Middle frontal gyrus (tissue), 1 donor: ENCODE measurements around the gene IL1RAPL1.

Experiments
- DNase-seq: peaks from one replicate; pipeline ENCODE4 v3.0.0-alpha.2; 2015; ENCODE audit warnings: low spot score; ENCODE audit errors: extremely low spot score

IL1RAPL1 gene

GRCh38 chrX:29728639-29729038 lies 1141.4 kb downstream of the IL1RAPL1 start:
- no peak for DNase-seq

GRCh38 chrX:29744966-29745365 lies 1157.7 kb downstream of the IL1RAPL1 start:
- DNase-seq, result no peak

DNA sequence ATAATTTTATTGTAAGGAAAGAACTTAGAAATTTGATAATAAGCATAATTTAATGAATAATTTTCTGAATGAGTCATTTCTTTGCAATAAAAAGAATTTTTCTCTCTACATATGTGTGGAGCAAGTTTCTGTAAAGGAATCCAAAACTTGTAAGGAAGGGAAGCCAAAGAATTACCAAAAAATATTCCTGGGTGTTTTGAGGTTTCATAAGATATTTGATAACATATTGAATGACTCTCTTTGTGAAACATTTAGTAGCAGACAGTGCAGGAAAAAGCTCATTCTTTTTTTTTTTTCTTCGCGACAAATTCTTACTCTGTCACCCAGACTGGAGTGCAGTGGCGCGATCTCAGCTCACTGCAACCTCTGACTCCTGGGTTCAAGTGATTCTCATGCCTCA lies 1159.1 kb downstream of the IL1RAPL1 start:
- DNase-seq, result no peak

DNA sequence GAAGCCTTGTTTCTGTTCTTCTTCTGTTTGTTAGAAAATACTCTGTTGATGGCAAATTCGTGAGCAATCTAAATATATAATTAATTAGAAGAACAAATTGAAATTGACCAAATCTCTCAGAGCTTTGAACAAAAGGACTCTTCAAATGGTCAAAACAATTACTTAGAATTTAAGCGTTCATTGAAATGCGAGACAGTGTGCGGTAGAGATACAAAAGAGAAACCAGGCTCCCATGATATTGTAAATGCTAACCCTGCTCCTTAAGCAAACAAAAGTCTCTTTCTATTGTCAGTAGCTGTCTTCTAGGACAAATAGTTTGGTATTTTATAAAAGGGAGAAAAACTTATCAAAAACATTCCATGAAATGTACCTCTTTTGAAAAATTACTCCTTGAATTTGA lies 1174.8 kb downstream of the IL1RAPL1 start:
- DNase-seq, result no peak

DNA sequence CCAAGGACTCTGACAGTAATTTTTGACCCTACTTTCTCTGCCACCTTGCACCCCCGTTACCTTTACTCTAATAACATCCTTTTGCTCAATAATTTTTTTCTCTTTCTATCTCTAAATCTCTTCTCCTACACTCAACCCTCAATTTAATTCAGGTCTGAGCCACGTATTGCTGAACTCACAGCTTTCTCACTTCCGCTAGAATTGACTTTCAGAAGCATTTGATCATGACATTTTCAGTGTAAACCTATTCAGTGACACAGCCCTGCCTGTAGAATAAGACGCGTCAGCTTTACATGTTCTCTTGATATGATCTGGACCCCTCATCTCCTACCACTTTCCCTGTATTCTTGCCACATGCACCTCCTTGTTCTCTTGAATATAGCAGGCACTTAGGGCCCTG lies 1188.6 kb downstream of the IL1RAPL1 start:
- no peak for DNase-seq

GRCh38 chrX:29787656-29788055 lies 1200.4 kb downstream of the IL1RAPL1 start:
- no peak for DNase-seq

DNA sequence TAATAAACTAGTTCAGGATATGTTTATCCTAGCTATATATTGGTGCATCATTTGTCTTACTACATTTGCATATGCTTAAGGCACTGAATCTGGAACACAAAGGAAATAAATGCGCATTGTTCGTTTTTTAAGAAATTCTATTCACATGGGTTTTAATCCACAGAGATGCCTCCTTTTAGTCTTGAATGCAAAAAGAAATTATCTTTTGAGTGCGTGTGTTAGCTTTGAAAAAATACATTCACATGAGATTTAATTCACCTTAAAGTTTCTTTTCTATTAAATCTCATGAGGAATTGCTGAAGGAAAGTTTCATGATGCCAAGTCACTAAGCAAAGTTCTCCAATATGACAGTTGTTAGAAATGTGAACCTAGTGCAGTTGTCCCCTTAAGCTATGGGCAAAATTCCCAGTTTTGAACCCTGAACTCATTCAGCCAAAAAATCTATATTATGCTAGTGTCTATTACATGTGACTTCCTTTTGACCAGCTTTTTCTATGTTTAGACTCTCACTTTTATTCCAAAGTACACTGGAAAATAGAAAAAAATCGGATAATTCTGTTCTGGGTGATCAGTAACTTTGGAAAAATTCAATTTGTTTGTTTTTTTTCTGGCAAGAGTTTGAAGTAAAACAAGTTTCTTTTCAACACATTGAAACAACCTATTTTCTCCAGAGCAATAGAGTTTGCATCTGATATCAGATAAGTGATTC lies 1201.9 kb downstream of the IL1RAPL1 start:
- no peak for DNase-seq

GRCh38 chrX:29792335-29792734 lies 1205.1 kb downstream of the IL1RAPL1 start:
- no peak for DNase-seq

DNA sequence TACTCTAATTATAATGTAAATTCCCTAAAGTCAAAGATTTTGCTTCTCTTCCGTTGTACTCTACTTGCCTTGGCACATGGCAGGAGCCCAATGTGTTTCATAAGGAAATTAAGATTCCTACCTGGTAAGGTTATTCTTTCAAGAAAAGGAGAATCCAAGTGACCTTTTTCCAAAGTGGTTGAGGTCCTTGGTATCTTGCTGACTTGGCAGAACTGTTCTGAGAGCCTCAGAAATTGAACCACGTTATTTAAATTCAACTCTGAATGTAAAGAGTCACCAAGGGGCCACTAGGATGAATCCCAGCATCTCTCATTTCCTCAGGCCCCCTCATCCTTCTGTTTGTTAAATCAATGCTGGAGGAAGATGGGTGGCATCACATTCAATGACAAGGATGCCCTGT lies 1209.9 kb downstream of the IL1RAPL1 start:
- no peak for DNase-seq

DNA sequence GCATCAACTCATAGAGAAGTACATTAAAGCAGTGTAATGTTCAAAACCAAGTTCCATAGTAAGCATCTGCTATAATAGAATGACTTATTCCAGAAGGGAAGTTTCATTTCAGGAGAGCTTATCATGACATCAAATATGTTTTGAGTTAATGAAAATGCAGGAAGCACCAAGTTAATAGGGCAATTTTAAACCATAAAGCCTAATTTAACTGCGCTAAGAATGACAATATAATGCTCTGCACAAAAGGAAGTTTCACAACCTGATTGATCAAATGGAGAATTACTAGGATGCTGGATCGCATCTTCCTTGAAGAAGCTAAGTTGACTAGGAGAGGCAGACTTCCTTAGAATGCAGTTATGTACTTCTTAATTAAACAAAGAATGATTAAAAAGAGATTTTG lies 1211.2 kb downstream of the IL1RAPL1 start:
- DNase-seq, result no peak

DNA sequence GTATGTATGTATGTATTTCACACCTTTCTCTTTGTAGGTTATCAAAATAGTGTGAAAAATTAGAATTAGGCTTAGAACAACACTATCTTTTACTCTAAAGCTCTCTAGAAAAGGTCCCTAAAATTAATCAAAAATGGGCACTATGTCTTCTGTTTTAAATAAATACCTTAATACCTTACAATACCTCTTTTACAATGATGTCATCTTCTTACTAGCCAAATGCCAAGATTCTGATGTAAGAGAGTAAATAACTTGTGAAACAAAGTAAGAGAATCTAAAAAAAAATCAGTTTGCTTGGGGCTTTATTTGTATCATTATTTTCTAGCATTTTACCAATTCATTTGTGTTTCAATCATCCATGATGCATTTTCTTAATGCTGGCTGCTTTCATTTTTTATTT lies 1225.9 kb downstream of the IL1RAPL1 start:
- DNase-seq, result no peak

GRCh38 chrX:29824176-29824906 lies 1237.1 kb downstream of the IL1RAPL1 start:
- no peak for DNase-seq

GRCh38 chrX:29826742-29827141 lies 1239.5 kb downstream of the IL1RAPL1 start:
- no peak for DNase-seq

DNA sequence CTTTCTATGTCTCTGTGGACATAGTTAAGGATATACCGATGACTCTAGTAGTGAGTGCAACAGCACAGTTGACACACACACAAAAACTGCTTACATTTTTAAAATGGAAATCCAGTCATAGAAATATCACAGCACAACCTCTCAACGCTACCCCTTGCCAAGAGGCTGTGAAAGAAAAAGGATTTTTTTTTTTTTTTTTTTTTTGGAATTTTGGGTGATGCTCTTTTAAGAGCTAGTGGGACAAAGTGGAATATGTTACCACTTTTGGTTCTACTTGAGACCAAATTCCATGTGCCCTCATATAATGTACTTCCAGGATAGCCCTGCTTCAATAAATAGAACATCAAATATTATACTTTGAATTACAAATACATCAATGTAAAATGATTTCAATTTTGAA lies 1247.1 kb downstream of the IL1RAPL1 start:
- DNase-seq, result no peak

DNA sequence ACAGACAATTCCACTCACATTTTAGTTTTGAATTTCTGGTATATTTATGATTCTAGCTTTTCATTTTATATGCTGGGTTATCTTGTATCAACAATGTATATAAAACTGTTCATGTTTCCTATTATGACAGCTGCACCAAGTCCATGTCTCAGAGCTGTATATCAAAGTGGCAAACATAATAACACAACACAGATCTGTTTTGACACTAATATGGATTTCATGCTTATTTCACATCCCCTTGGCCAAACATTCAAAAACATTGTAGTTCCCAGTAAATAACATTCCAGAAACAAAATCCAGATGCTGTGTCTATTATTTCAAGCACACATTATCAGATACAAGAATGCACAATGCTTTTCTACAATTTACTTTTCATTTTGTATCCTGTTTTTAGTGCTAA lies 1247.5 kb downstream of the IL1RAPL1 start:
- DNase-seq, result no peak

DNA sequence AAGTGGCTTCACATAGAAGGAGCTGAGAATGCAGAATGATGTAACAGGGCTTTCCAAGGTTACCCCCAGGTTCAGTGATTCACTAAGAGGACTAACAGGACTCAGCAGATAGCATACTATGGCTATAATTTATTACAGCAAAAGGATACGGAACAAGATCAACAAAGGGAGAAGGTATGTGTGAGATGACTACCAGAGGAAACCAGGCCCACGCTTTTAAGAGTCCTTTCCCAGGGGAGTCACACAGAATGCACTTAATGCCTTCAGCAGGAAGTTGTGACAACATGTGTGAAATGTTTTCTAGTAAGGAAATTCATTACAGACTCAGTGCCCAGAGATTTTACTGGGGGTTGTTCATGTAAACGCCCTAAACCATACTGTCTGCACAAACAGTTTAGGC lies 1254.5 kb downstream of the IL1RAPL1 start:
- no peak for DNase-seq

DNA sequence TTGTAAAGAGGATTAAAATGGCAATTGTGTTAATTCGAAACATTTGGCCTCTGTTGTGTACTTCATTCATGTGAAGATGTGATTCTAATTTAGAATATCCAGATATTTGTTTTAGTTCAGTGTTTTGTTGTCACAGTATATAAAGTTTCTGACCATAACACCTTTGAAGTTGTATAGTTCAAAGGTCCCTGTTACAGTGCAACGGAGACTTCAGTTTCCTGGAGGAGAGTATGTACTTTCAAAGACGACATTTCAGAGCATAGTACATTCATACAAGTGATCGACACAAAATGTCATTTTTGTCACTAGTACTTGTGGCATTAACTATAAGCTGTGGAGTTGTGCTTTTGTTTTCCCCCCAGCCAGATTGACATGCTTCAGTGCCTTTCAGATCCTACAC lies 1255.3 kb downstream of the IL1RAPL1 start:
- DNase-seq, result no peak

DNA sequence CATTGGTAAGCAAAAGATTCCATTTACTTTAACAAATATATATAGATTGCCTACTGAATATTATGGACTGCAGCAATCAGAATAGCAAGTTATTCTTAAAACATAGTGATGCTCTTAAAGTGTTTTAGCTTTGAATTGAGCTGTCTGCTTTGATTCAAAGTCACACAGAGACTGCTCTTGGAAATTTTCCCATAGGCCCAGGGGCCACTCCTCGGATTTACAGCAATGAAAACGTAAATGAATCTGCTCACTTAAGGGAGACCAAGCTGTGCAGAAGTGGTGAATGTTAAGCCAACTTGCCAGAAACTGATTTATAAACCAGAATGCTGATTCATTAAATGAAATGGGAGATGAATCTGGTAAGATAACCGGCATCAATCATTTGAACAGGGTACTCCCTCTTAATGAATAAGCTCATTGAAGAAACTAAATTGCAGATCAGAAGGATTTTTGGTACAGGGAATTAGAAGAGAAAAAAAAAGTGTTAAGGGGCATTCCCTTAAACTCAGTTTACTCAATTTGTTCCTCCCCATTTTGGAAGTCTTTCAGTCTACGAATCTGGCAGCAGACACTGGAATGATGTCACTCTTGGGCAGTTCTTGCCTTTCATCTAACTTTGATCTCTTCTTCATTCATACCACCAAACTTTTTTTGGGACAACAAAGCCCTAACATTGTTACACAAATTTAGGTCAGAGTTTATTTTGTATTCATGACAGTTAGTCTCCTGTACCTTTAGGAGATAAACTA lies 1264.8 kb downstream of the IL1RAPL1 start:
- no peak for DNase-seq

DNA sequence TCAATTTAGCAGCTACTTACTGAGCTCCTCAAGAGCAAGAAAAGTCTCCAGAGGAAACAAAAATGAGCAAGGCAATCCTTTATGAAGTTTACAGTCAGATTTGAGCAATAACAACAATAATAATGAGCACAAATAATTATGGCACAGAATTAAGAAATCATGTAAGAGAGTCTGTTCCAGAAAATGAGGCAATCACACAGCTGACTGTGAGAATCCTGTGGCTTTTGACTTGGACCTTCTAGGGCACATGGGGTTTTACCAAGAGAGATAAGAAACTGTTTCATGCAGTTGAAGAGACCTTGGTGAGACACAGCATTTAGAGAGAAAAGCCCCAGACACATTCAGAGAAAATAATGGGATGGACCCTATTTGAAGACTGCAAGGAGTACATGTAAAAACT lies 1265.5 kb downstream of the IL1RAPL1 start:
- DNase-seq, result no peak

DNA sequence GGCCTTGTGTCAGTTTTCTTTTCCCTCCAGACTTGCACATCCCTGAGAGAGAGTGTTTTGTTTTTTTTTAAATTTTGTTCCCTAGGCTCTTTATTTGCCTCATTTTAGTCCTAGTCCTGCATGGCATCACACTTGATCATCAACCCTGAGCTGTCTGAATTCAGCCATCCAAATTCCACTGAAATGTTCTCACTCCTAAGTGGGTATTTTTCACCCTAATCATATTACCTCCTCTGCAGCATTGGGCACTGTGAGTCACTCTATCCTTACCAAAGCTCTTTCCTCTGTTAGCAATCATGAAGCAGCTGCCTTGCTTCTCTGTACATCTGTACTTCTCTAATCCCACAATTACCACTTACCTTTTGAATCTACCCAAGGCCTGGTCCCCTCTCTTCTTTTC lies 1271.5 kb downstream of the IL1RAPL1 start:
- no peak for DNase-seq

DNA sequence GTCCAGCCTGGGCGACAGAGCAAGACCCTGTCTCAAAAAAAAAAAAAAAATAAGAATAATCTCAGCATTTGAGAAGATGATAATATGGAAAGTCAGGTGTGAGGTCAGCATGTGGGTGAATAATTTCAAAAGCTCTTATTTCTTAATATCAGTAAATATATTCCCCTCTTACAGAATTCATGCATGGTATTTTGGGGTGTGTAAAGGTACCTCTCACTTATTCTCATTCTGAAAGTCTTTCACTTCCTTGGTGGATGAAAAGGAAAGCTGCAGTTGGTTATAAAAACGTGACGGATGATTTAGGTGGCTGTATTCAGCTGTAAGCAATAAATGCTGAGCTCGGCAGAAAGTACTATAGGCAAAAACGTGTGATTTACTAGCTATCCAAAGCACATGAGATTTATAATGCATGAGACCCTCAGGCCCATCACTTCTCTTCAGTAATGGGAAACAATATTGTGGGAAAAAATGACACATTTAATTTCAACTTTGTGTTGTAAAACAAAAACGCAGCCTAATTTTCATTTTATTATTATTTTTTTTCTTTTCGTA lies 1275.0 kb downstream of the IL1RAPL1 start:
- no peak for DNase-seq

DNA sequence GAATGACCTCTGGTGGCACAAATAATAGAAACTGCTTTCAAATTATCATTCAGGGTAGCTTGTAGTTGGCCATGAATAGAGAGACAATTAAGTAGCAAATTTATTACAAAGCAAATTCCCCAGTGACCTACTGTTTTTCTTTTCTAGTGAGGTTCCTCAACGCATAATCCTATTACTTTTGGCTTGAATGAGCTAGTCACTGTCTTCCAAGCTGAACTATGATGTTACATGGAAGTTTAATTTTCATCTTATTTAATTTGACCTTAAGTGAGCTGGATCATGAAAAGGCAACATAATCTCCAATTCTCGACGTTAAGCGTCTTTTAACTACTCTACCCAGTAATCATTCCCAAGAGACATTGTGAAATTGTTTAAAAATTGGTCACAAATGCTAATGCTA lies 1280.7 kb downstream of the IL1RAPL1 start:
- DNase-seq, result no peak
